Stimulated activated naive CD8-positive, alpha-beta T cell treated with anti-CD3 and anti-CD28 coated beads, Interleukin-15, Interleukin-2, amounts not matched to agents 100 ng/mL and 50 ng/mL, for 24 hours (primary cell): ENCODE results near the gene GPR78.
"Not testable (repeated sequence)": the region's sequence is repeated elsewhere in the genome, so short reads cannot be mapped to it uniquely, and the experiment has no call there.

Source experiments
- H3K27ac Mint-ChIP-seq: one replicate; pipeline ENCODE4 v1.8.0; 2021; ENCODE audit warnings: mild to moderate bottlenecking, mixed read lengths
- H3K27me3 Mint-ChIP-seq: one replicate; pipeline ENCODE4 v1.8.0; 2021; ENCODE audit warnings: mixed read lengths
- H3K36me3 Mint-ChIP-seq: one replicate; pipeline ENCODE4 v1.8.0; 2021; ENCODE audit warnings: low read depth, mixed read lengths
- H3K4me1 Mint-ChIP-seq: one replicate; pipeline ENCODE4 v1.8.0; 2021; ENCODE audit warnings: low read depth, mixed read lengths
- H3K4me3 Mint-ChIP-seq: one replicate; pipeline ENCODE4 v1.8.0; 2021; ENCODE audit warnings: mild to moderate bottlenecking, mixed read lengths
- H3K9me3 Mint-ChIP-seq: one replicate; pipeline ENCODE4 v1.8.0; 2021; ENCODE audit warnings: mixed read lengths

GPR78 gene

GRCh38 chr4:8568068-8568668 lies 12.0 kb upstream of the GPR78 start:
- no peaks in the 10 kb centered on the region for H3K9me3 Mint-ChIP-seq
- peaks cover 6% of the 10 kb centered on the region for H3K27me3 Mint-ChIP-seq
- H3K4me3 Mint-ChIP-seq = no peak overlapping the region
- no peak overlapping the region for H3K27ac Mint-ChIP-seq
- H3K4me1 Mint-ChIP-seq = no peaks in the 10 kb centered on the region
- no peaks in the 10 kb centered on the region for H3K36me3 Mint-ChIP-seq

GRCh38 chr4:8570201-8570600 lies 10.0 kb upstream of the GPR78 start:
- H3K36me3 Mint-ChIP-seq = no peaks in the 10 kb centered on the region
- peaks cover 6% of the 10 kb centered on the region for H3K27me3 Mint-ChIP-seq
- H3K9me3 Mint-ChIP-seq = no peaks in the 10 kb centered on the region
- H3K4me3 Mint-ChIP-seq = no peak overlapping the region
- no peaks in the 10 kb centered on the region for H3K4me1 Mint-ChIP-seq
- H3K27ac Mint-ChIP-seq = no peak overlapping the region

GRCh38 chr4:8571702-8572685 lies 8.2 kb upstream of the GPR78 start:
- Mint-ChIP-seq H3K9me3 (no peaks in the 10 kb centered on the region), H3K4me1 (no peaks in the 10 kb centered on the region), H3K27ac (no peak overlapping the region), H3K4me3 (no peak overlapping the region), H3K36me3 (no peaks in the 10 kb centered on the region), H3K27me3 (peaks cover 6% of the 10 kb centered on the region)

GRCh38 chr4:8573266-8573665 lies 6.9 kb upstream of the GPR78 start:
- no peak overlapping the region for H3K4me3 Mint-ChIP-seq
- no peaks in the 10 kb centered on the region for H3K9me3 Mint-ChIP-seq
- H3K27ac Mint-ChIP-seq = no peak overlapping the region

GRCh38 chr4:8574796-8575370 lies 5.3 kb upstream of the GPR78 start:
- no peaks in the 10 kb centered on the region for H3K36me3 Mint-ChIP-seq
- H3K27me3 Mint-ChIP-seq = peaks cover 12% of the 10 kb centered on the region
- no peak overlapping the region for H3K4me3 Mint-ChIP-seq
- H3K4me1 Mint-ChIP-seq = no peaks in the 10 kb centered on the region
- H3K27ac Mint-ChIP-seq = no peak overlapping the region
- H3K9me3 Mint-ChIP-seq = no peaks in the 10 kb centered on the region

More at GRCh38 chr4:8573266-8573665, 6.9 kb upstream of the GPR78 start:
- no peaks in the 10 kb centered on the region for H3K36me3 Mint-ChIP-seq
- no peaks in the 10 kb centered on the region for H3K4me1 Mint-ChIP-seq
- peaks cover 5% of the 10 kb centered on the region for H3K27me3 Mint-ChIP-seq

- H3K36me3 Mint-ChIP-seq = no peaks in the 10 kb centered on the region
- no peaks in the 10 kb centered on the region for H3K4me1 Mint-ChIP-seq
- H3K9me3 Mint-ChIP-seq = no peaks in the 10 kb centered on the region
- no peak overlapping the region for H3K27ac Mint-ChIP-seq
- peaks cover 12% of the 10 kb centered on the region for H3K27me3 Mint-ChIP-seq
- H3K4me3 Mint-ChIP-seq = no peak overlapping the region
Observed at GRCh38 chr4:8575457-8575856, 4.7 kb upstream of the GPR78 start.

GRCh38 chr4:8576591-8576990 lies 3.6 kb upstream of the GPR78 start:
- H3K4me1 Mint-ChIP-seq, H3K4me3 Mint-ChIP-seq, H3K36me3 Mint-ChIP-seq, H3K9me3 Mint-ChIP-seq, H3K27ac Mint-ChIP-seq: not testable (repeated sequence)
- peaks cover 12% of the 10 kb centered on the region for H3K27me3 Mint-ChIP-seq

- no peak overlapping the region for H3K27ac Mint-ChIP-seq
- no peaks in the 10 kb centered on the region for H3K4me1 Mint-ChIP-seq
- no peak overlapping the region for H3K4me3 Mint-ChIP-seq
- H3K36me3 Mint-ChIP-seq = no peaks in the 10 kb centered on the region
- H3K9me3 Mint-ChIP-seq = no peaks in the 10 kb centered on the region
- peaks cover 12% of the 10 kb centered on the region for H3K27me3 Mint-ChIP-seq
Observed at GRCh38 chr4:8577046-8577445, 3.1 kb upstream of the GPR78 start.

- Mint-ChIP-seq H3K27ac (no peak overlapping the region), H3K4me1 (no peaks in the 10 kb centered on the region), H3K27me3 (peaks cover 12% of the 10 kb centered on the region), H3K36me3 (no peaks in the 10 kb centered on the region), H3K4me3 (no peak overlapping the region), H3K9me3 (no peaks in the 10 kb centered on the region)
Observed at GRCh38 chr4:8577972-8578371, 2.2 kb upstream of the GPR78 start.

GRCh38 chr4:8578717-8579116 lies 1.5 kb upstream of the GPR78 start:
- no peaks in the 10 kb centered on the region for H3K4me1 Mint-ChIP-seq
- peaks cover 12% of the 10 kb centered on the region for H3K27me3 Mint-ChIP-seq
- no peaks in the 10 kb centered on the region for H3K36me3 Mint-ChIP-seq
- no peak overlapping the region for H3K4me3 Mint-ChIP-seq
- H3K27ac Mint-ChIP-seq = no peak overlapping the region
- H3K9me3 Mint-ChIP-seq = no peaks in the 10 kb centered on the region

GRCh38 chr4:8579526-8580320 lies 469 bp upstream of the GPR78 start:
- H3K27me3 Mint-ChIP-seq = peaks cover 12% of the 10 kb centered on the region
- H3K4me3 Mint-ChIP-seq = no peak overlapping the region
- no peaks in the 10 kb centered on the region for H3K4me1 Mint-ChIP-seq
- no peaks in the 10 kb centered on the region for H3K9me3 Mint-ChIP-seq
- no peaks in the 10 kb centered on the region for H3K36me3 Mint-ChIP-seq
- no peak overlapping the region for H3K27ac Mint-ChIP-seq

- Mint-ChIP-seq H3K4me3 (no peak overlapping the region), H3K36me3 (no peaks in the 10 kb centered on the region), H3K9me3 (no peaks in the 10 kb centered on the region), H3K27ac (no peak overlapping the region), H3K27me3 (peaks cover 12% of the 10 kb centered on the region), H3K4me1 (no peaks in the 10 kb centered on the region)
Observed at GRCh38 chr4:8581094-8581861, 1.1 kb downstream of the GPR78 start.

- Mint-ChIP-seq H3K4me3 (no peak overlapping the region), H3K27ac (no peak overlapping the region), H3K9me3 (no peaks in the 10 kb centered on the region), H3K36me3 (no peaks in the 10 kb centered on the region), H3K27me3 (peaks cover 12% of the 10 kb centered on the region), H3K4me1 (no peaks in the 10 kb centered on the region)
Observed at GRCh38 chr4:8582016-8582415, 1.8 kb downstream of the GPR78 start.

GRCh38 chr4:8582436-8582835 lies 2.2 kb downstream of the GPR78 start:
- no peak overlapping the region for H3K27ac Mint-ChIP-seq
- H3K4me3 Mint-ChIP-seq = no peak overlapping the region
- no peaks in the 10 kb centered on the region for H3K9me3 Mint-ChIP-seq

More at GRCh38 chr4:8582436-8582835, 2.2 kb downstream of the GPR78 start:
- no peaks in the 10 kb centered on the region for H3K36me3 Mint-ChIP-seq
- H3K27me3 Mint-ChIP-seq = peaks cover 12% of the 10 kb centered on the region
- H3K4me1 Mint-ChIP-seq = no peaks in the 10 kb centered on the region
